Memory B cell (primary cell): ENCODE results near the gene IL6.

Experiments used
- ATAC-seq: fragments of 150-1000 bp; cut with Tn5 transposase; 2 replicates; pipeline ENCODE4 v1.10.0; 2021; ENCODE audit warnings: low read depth, mild to moderate bottlenecking, moderate library complexity
- DNase-seq, 2 donors: peaks; one replicate each; pipeline ENCODE4 v3.0.0; 2022; ENCODE audit warnings: low spot score in 2 of 2
- H3K27ac Mint-ChIP-seq: one replicate; pipeline ENCODE4 v1.8.0; 2022; ENCODE audit warnings: mild to moderate bottlenecking, moderate library complexity, mixed read lengths
- H3K27me3 Mint-ChIP-seq: one replicate; pipeline ENCODE4 v1.8.0; 2022; ENCODE audit warnings: mixed read lengths
- H3K36me3 Mint-ChIP-seq: one replicate; pipeline ENCODE4 v1.8.0; 2022; ENCODE audit warnings: mild to moderate bottlenecking, mixed read lengths
- H3K4me1 Mint-ChIP-seq: one replicate; pipeline ENCODE4 v1.8.0; 2022; ENCODE audit warnings: mixed read lengths
- H3K4me3 Mint-ChIP-seq: one replicate; pipeline ENCODE4 v1.8.0; 2022; ENCODE audit warnings: mild to moderate bottlenecking, moderate library complexity, mixed read lengths
- H3K9me3 Mint-ChIP-seq: one replicate; pipeline ENCODE4 v1.8.0; 2022; ENCODE audit warnings: mixed read lengths

Gene IL6

DNA sequence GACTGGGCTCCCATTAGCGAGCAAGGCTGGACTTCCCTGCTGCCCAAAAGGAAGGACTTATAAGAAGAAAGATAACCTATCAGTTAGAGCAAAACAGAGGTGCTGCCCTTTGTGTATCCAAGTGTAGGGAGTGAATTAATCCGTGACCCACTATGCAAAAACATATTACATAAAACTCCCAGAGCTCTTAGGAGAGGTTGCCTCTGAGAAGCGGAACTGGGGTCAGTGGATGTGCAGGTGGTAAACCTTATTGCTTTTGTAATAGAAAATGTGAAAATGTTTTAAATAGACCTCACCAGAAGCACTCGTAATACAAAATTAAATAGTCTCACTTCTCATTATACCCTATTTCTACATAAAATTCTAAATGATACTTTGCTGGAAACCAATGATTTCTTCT is 17.1 kb upstream of the IL6 start:
- Mint-ChIP-seq H3K27me3 (no peaks in the 10 kb centered on the region), H3K27ac (peak overlapping the region; percentile 92), H3K36me3 (peaks cover 2% of the 10 kb centered on the region), H3K4me1 (peaks cover 18% of the 10 kb centered on the region), H3K4me3 (peak overlapping the region; percentile 77), H3K9me3 (no peaks in the 10 kb centered on the region)
- DNase-seq (peak in 1 of 2 donors; percentile 30), ATAC-seq (peak; percentile 78)

DNA sequence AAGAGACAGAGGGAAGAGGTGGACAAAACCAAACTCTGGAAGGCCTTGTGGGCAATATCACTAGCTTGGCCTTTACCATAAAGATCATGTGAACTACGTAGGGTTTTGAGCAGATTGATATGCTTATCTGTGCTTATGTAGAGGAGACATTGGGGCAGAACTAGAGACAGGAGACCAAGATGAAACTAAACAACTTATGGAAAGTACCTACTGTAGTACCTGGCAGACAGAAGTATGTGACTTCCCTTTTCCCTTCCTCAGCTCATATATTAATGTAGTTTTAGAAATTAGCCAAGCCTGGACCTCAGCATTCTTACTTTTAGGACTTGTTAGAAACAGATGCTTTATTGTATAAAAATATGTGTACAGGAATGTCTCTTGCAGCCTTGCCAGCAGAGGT is 14.0 kb upstream of the IL6 start:
- H3K36me3 Mint-ChIP-seq: peaks cover 2% of the 10 kb centered on the region
- no peaks in the 10 kb centered on the region for H3K27me3 Mint-ChIP-seq
- peaks cover 20% of the 10 kb centered on the region for H3K4me1 Mint-ChIP-seq
- H3K4me3 Mint-ChIP-seq: peak overlapping the region; percentile 0
- peak overlapping the region; percentile 90 for H3K27ac Mint-ChIP-seq
- peak in 1 of 2 donors; percentile 25 for DNase-seq
- no peaks in the 10 kb centered on the region for H3K9me3 Mint-ChIP-seq
- ATAC-seq: peak; percentile 88

DNA sequence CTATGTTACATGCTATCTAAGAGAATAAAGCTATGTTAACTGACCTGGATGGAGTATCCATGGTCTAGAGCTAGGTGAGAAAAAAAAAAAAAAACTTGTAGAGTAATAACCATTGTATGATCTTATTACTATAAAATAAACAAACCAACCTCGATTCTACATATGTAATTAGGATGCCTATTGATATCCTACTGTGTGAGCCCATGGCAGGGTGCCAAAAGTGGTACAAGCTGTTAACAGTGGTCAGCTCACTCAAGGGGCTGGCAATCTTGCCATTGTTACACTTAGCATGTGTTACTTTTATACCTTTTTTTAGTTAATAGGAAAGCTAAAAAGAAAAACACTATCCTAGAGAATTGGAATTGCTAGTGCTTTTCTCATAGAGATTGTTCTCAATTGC is 13.5 kb upstream of the IL6 start:
- Mint-ChIP-seq H3K27me3 (no peaks in the 10 kb centered on the region), H3K4me1 (peaks cover 20% of the 10 kb centered on the region), H3K9me3 (no peaks in the 10 kb centered on the region), H3K36me3 (peaks cover 2% of the 10 kb centered on the region), H3K4me3 (no peak overlapping the region), H3K27ac (peak overlapping the region; percentile 90)
- DNase-seq (no peak), ATAC-seq (no peak)

DNA sequence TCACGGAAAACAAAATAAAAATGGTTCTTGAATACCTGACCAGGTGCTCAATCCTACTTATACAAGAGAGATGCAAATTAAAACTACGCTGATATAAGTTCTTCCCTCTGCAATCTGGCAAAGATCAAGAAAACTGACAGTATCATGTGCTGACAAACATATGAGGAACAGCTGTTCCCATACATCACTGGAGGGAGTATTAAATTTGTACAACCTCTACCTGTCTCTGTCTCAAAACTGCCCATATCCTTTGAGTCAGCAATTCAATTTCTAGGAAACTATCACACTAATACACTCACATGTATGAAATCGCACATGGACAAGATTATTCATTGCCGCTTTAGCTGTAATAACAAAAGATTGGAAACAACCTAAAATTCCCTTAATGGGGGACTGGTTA is 11.0 kb upstream of the IL6 start:
- Mint-ChIP-seq H3K36me3 (peaks cover 2% of the 10 kb centered on the region), H3K27ac (no peak overlapping the region), H3K9me3 (no peaks in the 10 kb centered on the region), H3K4me1 (peaks cover 17% of the 10 kb centered on the region), H3K27me3 (no peaks in the 10 kb centered on the region), H3K4me3 (no peak overlapping the region)
- no peak for ATAC-seq
- DNase-seq: no peak

DNA sequence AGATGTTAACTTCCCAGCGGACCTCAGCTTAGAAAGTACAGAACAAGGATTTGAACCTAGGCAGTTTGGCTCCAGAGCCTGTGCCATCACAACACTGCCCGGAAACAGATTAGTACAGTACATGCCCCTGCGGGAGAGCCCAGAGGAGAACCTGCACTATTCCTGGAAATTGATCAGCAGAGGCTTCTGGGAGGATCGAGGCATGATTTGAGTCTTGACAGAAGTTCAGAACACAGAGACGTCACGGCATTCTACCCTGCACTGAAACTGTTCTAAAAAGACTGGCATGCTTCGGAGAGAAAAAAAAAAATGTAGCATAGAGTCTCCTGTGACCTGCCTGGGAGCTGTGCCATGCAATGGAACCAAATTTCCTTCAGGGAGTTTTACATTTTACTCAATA is 9.2 kb upstream of the IL6 start:
- no peak for ATAC-seq
- Mint-ChIP-seq H3K9me3 (no peaks in the 10 kb centered on the region), H3K27me3 (no peaks in the 10 kb centered on the region), H3K4me3 (no peak overlapping the region), H3K36me3 (no peaks in the 10 kb centered on the region), H3K27ac (no peak overlapping the region), H3K4me1 (peaks cover 20% of the 10 kb centered on the region)
- DNase-seq: no peak

DNA sequence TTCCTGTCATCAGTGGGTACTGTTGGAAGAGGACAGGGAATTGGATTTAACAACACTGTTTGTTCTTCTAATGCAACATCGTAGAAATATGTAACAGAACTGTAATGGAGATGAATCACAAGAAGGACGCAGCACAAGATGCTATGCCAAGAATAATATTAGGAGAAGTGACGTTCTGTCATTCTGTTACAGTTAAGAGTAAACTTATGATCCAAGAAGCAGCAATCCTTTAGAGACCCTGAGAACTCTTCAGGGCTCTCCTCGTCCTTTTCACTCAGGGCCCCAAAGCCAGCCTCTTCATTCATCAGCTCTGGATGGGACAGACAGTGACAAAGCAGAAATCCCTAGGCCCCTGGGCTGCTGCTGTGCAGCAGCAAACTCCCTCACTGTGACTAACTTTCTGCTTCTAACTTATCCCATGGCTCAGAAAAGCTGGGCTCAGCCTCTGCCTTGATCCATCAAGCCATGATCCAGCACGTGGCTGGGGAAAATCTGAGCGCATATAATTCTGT is 8.7 kb upstream of the IL6 start:
- Mint-ChIP-seq H3K27ac (no peak overlapping the region), H3K4me1 (peaks cover 20% of the 10 kb centered on the region)
- DNase-seq: no peak

DNA sequence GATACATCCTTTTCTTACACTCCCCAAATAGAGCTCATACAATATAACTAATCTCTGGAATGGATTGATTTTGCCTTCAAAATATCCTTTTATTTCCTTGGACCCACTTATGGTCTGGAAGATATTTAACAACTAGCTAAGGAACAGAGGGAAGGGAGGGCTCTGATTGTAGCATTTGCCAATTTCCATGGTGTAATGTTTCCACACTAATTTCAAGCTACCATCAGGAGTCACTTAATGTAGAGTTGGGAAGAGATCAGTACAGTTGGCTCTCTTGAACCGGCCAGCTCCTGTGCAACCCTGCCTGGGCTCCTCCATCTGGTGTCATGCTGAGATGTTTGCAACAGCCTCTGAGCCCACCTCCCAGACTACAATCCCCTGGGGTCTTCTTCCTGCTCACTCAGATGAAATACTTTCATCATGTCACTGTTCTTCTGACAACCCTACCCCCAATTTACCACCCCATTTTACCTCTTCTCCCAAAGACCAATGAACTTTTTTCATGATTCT is 8.0 kb upstream of the IL6 start:
- ATAC-seq: no peak
- Mint-ChIP-seq H3K4me1 (peaks cover 24% of the 10 kb centered on the region), H3K27ac (peak overlapping the region; percentile 50)

More for the DNA sequence above, 8.7 kb upstream of the IL6 start:
- Mint-ChIP-seq H3K36me3 (no peaks in the 10 kb centered on the region), H3K27me3 (no peaks in the 10 kb centered on the region), H3K9me3 (no peaks in the 10 kb centered on the region), H3K4me3 (no peak overlapping the region)
- ATAC-seq: no peak

DNA sequence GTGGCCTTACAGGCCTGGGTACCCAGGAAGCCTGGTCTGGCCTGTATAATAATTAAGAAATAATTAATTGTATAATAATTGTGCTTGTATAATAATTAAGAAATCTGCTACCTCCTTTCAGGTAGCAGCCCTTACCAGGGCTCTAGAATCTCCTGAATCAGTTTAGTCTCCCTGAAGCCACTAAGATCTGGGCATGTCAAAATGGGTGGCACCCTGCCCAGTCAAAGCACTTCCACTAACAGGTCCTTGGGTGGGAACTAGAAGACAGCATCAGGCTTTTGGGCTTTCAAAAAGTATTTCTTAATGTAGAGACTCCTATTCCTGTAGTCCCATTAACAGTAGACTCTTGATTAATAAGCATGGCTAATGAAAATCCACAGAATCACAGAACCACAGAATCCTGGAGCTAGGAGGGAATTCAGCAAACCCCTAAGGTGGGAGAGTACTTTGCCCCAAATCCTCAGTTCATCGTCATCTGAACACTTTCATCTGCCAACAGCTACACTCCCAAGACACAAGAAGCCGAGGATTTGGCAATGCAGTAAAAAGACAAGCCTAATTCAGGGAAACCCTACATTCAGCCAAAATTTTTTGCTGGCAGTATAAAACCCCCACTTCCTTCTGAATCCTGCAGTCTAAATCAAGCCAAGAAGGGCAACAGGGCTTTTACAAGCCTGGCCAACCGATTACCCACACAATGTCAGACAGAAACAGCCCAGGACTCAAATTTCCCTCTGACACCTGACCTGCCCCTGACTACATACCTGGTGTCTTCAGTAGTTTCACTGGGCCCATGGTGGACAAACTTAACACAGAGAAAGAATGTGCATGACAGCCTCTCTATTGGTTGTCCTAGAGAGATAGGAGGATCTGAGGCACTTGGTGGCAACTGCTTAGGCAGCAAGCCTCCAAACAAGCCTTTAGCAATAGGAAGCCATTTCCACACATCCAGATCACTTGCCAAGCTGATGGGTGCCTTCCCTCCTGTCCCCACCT is 5.9 kb upstream of the IL6 start:
- H3K27me3 Mint-ChIP-seq: no peaks in the 10 kb centered on the region
- no peaks in the 10 kb centered on the region for H3K9me3 Mint-ChIP-seq
- peaks cover 36% of the 10 kb centered on the region for H3K4me1 Mint-ChIP-seq
- DNase-seq: no peak
- peak overlapping the region; percentile 82 for H3K27ac Mint-ChIP-seq
- no peak overlapping the region for H3K4me3 Mint-ChIP-seq
- no peaks in the 10 kb centered on the region for H3K36me3 Mint-ChIP-seq
- no peak for ATAC-seq

More for the DNA sequence above, 8.0 kb upstream of the IL6 start:
- H3K4me3 Mint-ChIP-seq: no peak overlapping the region
- no peaks in the 10 kb centered on the region for H3K27me3 Mint-ChIP-seq
- no peaks in the 10 kb centered on the region for H3K9me3 Mint-ChIP-seq
- DNase-seq: no peak
- no peaks in the 10 kb centered on the region for H3K36me3 Mint-ChIP-seq

DNA sequence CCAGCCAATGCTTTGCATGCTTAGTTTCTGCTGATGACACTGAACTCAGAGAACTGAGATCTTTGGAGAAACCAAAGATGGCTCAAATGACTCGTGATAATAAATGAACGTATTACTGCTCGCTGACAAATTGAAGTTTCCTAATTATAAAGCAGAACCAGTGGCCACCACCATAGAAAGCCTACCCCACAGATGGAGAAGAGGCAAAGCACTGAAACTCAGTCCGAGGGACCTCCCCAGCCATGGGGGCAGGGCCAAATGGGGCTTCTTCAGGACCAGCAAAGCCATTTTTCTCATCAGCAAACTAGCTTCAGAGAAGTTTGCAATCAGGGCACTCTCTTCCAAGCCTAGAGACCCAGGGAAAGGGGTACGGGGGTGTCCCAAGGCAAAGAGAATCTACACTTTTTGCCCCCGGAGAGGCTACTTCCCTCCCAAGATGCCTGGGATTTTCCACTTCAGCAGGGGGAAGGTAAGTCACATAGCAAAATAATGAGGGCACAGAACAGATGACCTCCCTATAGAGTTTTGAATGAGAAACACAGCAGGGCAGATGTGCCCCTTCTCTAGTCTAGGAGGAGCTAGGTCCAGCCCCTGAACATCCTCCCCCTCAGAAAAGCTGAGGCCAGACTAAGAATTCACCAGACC is 4.3 kb upstream of the IL6 start:
- peak overlapping the region; percentile 82 for H3K27ac Mint-ChIP-seq
- no peaks in the 10 kb centered on the region for H3K9me3 Mint-ChIP-seq
- H3K4me3 Mint-ChIP-seq: peak overlapping the region; percentile 43
- H3K36me3 Mint-ChIP-seq: no peaks in the 10 kb centered on the region
- DNase-seq (no peak), ATAC-seq (peak; percentile 5)
- H3K27me3 Mint-ChIP-seq: no peaks in the 10 kb centered on the region
- peaks cover 41% of the 10 kb centered on the region for H3K4me1 Mint-ChIP-seq

DNA sequence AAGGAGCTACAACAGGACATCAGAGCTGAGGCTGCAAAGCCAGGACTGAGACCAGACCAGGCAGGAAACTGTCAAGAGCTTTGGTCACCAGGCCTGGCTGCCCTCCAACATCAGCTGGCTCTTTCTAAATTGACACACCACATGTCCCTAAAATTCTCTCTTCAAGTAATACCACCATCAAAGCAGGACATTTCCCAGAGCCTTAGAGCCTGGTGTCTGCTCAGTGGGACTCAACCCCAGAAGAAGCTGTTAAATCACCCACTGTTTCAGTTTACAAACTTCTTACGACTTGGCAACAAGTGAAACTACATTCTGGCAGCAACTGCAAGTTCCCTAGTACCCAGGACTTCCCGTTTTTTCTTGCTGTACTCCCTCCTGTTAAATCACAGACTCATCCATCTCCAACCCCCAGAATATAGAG is 3.8 kb upstream of the IL6 start:
- H3K36me3 Mint-ChIP-seq: no peaks in the 10 kb centered on the region
- DNase-seq (peak in 1 of 2 donors; percentile 28), ATAC-seq (peak; percentile 18)
- H3K27ac Mint-ChIP-seq: peak overlapping the region; percentile 82
- H3K4me1 Mint-ChIP-seq: peaks cover 41% of the 10 kb centered on the region
- no peaks in the 10 kb centered on the region for H3K27me3 Mint-ChIP-seq
- H3K4me3 Mint-ChIP-seq: peak overlapping the region; percentile 43
- no peaks in the 10 kb centered on the region for H3K9me3 Mint-ChIP-seq

DNA sequence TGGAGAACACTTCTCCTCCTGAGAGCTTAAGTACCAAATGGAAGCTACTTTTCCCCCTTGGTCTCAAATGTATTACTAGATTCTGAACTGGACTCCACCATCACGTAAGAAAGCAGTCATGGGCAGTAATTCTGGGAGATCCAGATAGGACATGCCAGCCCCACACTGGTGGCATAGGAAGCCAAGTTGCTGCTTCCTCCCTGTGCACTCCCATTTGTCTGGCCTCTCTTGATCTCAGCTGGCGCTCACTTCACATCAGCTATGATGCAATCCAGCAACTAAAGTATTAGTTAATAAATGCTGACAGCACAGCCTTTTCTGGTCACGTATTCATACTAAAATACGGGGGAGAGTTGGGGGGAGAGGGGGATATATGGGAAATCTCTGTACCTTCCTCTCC is 3.4 kb upstream of the IL6 start:
- ATAC-seq: no peak
- Mint-ChIP-seq H3K27me3 (no peaks in the 10 kb centered on the region), H3K27ac (peak overlapping the region; percentile 82), H3K4me3 (peak overlapping the region; percentile 28), H3K36me3 (no peaks in the 10 kb centered on the region), H3K4me1 (peaks cover 43% of the 10 kb centered on the region), H3K9me3 (no peaks in the 10 kb centered on the region)
- DNase-seq: no peak

DNA sequence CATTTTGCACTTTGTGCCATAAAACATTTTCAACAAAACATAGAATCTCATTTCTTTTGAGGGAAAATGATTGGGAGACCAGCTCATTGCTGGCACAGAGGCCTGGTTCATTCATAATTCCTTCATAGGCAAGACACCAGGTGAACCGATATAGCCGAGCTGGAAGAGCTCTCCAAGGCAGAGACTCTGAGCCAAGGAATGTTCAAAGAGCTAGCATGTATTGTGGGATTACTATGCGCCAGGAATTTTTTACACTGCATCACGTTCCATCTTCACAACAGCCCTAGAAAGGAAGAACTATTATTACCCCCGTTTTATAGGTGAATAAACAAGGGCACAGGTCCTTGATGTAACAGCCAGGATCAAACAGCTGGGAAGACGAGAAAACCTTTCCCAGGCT is 2.1 kb upstream of the IL6 start:
- no peak for DNase-seq
- peak overlapping the region; percentile 81 for H3K4me3 Mint-ChIP-seq
- peaks cover 41% of the 10 kb centered on the region for H3K4me1 Mint-ChIP-seq
- H3K27me3 Mint-ChIP-seq: no peaks in the 10 kb centered on the region
- H3K9me3 Mint-ChIP-seq: no peaks in the 10 kb centered on the region
- H3K36me3 Mint-ChIP-seq: no peaks in the 10 kb centered on the region
- H3K27ac Mint-ChIP-seq: peak overlapping the region; percentile 90
- ATAC-seq: no peak

DNA sequence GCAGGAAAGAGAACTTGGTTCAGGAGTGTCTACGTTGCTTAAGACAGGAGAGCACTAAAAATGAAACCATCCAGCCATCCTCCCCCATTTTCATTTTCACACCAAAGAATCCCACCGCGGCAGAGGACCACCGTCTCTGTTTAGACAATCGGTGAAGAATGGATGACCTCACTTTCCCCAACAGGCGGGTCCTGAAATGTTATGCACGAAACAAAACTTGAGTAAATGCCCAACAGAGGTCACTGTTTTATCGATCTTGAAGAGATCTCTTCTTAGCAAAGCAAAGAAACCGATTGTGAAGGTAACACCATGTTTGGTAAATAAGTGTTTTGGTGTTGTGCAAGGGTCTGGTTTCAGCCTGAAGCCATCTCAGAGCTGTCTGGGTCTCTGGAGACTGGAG is 1.4 kb upstream of the IL6 start:
- Mint-ChIP-seq H3K4me3 (peak overlapping the region; percentile 81), H3K27ac (peak overlapping the region; percentile 90), H3K27me3 (no peaks in the 10 kb centered on the region), H3K4me1 (peaks cover 41% of the 10 kb centered on the region), H3K36me3 (no peaks in the 10 kb centered on the region), H3K9me3 (no peaks in the 10 kb centered on the region)
- ATAC-seq: no peak
- DNase-seq: peak in 1 of 2 donors; percentile 21

DNA sequence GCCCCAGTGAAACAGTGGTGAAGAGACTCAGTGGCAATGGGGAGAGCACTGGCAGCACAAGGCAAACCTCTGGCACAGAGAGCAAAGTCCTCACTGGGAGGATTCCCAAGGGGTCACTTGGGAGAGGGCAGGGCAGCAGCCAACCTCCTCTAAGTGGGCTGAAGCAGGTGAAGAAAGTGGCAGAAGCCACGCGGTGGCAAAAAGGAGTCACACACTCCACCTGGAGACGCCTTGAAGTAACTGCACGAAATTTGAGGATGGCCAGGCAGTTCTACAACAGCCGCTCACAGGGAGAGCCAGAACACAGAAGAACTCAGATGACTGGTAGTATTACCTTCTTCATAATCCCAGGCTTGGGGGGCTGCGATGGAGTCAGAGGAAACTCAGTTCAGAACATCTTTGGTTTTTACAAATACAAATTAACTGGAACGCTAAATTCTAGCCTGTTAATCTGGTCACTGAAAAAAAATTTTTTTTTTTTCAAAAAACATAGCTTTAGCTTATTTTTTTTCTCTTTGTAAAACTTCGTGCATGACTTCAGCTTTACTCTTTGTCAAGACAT is 574 bp upstream of the IL6 start:
- Mint-ChIP-seq H3K4me1 (peaks cover 44% of the 10 kb centered on the region), H3K4me3 (peak overlapping the region; percentile 81), H3K27ac (peak overlapping the region; percentile 90), H3K9me3 (no peaks in the 10 kb centered on the region), H3K36me3 (no peaks in the 10 kb centered on the region), H3K27me3 (no peaks in the 10 kb centered on the region)
- ATAC-seq (peak; percentile 65), DNase-seq (peak; percentile 57 to 61)
